HL-60 (cell line): ENCODE data around the gene CANT1.

Experiments used
- DNase-seq, 2 experiments: peaks; one replicate each; pipeline ENCODE4 v3.0.0-alpha.2; 2010 to 2020; ENCODE audit warnings: low read depth in 1 of 2, low spot score in 1 of 2
- H3K27ac ChIP-seq: fragments of 250-450 bp; sonication (Bioruptor Pico); replicated peaks from 2 replicates; pipeline ENCODE4 v1.5.1; 2020; ENCODE audit warnings: mild to moderate bottlenecking, moderate library complexity
- H3K27me3 ChIP-seq: fragments of 250-450 bp; sonication (Bioruptor Pico); 2 replicates; pipeline ENCODE4 v1.5.1; 2021; ENCODE audit warnings: mild to moderate bottlenecking, moderate library complexity; ENCODE audit not compliant: insufficient read depth, poor library complexity, severe bottlenecking
- H3K4me3 ChIP-seq: replicated peaks from 2 replicates; pipeline ENCODE4 v1.5.1; 2011; ENCODE audit warnings: mild to moderate bottlenecking, control low read depth, low read length; ENCODE audit not compliant: insufficient read depth
- GABPA ChIP-seq: IDR thresholded peaks from 2 replicates; pipeline ENCODE4 v1.6.1; 2012; ENCODE audit warnings: low read depth
- POLR2AphosphoS5 ChIP-seq: IDR thresholded peaks from 2 replicates; pipeline ENCODE4 v1.6.1; 2012; ENCODE audit warnings: low read depth
- SPI1 ChIP-seq: IDR thresholded peaks from 2 replicates; pipeline ENCODE4 v1.6.1; 2012; ENCODE audit warnings: low read depth, mild to moderate bottlenecking, borderline replicate concordance
- TF ChIP-seq, protein P1 (sequence below): IDR thresholded peaks from one replicate; pipeline ENCODE4 v1.5.1; 2011; ENCODE audit warnings: low read length, control low read depth, inconsistent platforms; ENCODE audit not compliant: insufficient read depth
- TF ChIP-seq, protein P2 (sequence below): IDR thresholded peaks from 2 replicates; pipeline ENCODE4 v1.6.1; 2012; ENCODE audit warnings: low read depth; ENCODE audit not compliant: insufficient replicate concordance

CANT1 gene

DNA sequence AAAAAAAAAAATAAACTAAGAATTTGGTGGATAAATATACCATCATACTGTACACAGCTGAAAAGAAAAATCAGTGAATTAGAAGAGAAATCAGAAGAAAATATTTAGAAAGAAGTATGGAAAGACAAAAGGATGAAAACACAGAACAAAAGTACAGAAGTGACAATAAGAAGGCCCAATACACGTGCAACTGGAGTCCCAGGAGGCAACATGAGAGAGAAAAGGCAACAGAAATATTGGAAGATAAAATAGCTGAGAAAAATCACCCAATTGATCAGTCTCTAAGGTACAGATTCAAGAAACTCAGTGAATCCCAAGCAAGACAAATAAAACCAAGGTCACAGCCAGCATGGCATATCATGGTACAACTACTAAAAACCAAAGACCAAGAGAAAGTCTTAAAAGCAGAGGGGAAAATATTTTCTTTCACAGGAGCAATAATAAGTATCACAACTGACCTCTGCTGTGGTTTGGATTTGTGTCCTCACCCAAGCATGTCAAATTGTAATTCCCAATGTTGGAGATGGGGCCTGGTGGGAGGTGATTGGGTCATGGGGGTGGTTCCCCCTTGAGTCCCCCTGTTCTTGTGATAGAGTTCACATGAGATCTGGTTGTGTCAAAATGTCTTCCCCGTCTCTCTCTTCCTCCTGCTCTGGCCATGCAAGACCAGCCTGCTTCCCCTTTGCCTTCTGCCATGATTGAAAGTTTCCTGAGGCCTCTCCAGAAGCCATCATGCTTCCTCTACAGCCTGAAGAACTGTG lies 44.8 kb upstream of the CANT1 start:
- TF ChIP-seq GABPA (no peak), SPI1 (no peak), POLR2AphosphoS5 (no peak)
- TF ChIP-seq, protein P1, sequence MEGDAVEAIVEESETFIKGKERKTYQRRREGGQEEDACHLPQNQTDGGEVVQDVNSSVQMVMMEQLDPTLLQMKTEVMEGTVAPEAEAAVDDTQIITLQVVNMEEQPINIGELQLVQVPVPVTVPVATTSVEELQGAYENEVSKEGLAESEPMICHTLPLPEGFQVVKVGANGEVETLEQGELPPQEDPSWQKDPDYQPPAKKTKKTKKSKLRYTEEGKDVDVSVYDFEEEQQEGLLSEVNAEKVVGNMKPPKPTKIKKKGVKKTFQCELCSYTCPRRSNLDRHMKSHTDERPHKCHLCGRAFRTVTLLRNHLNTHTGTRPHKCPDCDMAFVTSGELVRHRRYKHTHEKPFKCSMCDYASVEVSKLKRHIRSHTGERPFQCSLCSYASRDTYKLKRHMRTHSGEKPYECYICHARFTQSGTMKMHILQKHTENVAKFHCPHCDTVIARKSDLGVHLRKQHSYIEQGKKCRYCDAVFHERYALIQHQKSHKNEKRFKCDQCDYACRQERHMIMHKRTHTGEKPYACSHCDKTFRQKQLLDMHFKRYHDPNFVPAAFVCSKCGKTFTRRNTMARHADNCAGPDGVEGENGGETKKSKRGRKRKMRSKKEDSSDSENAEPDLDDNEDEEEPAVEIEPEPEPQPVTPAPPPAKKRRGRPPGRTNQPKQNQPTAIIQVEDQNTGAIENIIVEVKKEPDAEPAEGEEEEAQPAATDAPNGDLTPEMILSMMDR = no peak
- TF ChIP-seq, protein P2, sequence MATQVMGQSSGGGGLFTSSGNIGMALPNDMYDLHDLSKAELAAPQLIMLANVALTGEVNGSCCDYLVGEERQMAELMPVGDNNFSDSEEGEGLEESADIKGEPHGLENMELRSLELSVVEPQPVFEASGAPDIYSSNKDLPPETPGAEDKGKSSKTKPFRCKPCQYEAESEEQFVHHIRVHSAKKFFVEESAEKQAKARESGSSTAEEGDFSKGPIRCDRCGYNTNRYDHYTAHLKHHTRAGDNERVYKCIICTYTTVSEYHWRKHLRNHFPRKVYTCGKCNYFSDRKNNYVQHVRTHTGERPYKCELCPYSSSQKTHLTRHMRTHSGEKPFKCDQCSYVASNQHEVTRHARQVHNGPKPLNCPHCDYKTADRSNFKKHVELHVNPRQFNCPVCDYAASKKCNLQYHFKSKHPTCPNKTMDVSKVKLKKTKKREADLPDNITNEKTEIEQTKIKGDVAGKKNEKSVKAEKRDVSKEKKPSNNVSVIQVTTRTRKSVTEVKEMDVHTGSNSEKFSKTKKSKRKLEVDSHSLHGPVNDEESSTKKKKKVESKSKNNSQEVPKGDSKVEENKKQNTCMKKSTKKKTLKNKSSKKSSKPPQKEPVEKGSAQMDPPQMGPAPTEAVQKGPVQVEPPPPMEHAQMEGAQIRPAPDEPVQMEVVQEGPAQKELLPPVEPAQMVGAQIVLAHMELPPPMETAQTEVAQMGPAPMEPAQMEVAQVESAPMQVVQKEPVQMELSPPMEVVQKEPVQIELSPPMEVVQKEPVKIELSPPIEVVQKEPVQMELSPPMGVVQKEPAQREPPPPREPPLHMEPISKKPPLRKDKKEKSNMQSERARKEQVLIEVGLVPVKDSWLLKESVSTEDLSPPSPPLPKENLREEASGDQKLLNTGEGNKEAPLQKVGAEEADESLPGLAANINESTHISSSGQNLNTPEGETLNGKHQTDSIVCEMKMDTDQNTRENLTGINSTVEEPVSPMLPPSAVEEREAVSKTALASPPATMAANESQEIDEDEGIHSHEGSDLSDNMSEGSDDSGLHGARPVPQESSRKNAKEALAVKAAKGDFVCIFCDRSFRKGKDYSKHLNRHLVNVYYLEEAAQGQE = no peak
- no peak overlapping the region for H3K4me3 ChIP-seq
- H3K27ac ChIP-seq = no peak overlapping the region
- DNase-seq = peak in 1 of 2 experiments; percentile 17
- no peaks in the 10 kb centered on the region for H3K27me3 ChIP-seq

DNA sequence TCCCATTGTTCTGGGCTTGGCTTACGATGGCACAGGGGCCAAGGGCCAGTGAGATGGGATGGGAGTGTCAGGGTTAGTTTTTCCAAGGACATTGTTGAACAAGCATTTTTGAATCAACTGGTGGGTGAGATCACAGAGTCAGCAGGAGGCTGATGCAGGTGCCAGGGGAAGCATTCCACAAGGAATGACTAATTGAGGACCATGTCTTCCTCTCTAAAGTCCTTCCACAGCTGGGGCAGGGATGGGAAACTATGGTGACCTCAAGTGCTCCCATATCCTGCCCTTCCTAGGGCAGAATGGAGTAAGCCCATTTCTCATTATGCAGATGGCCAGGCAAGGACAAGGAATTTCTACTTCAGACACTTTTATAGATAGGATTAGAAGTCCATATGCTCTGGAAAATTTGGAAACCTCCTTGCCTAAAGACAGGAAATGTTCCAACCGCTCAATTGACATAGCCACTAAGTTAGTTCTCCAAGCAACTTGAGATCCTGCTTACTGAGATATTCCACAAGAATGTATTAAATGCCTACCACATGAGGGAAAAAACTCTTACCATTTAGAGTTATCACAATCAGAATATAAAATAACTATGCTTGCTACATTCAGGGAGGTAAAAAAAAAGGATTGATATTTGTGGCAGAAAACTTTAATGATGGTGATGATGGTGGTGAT lies 43.8 kb upstream of the CANT1 start:
- Histone ChIP-seq H3K27ac (no peak overlapping the region), H3K4me3 (no peak overlapping the region), H3K27me3 (no peaks in the 10 kb centered on the region)
- DNase-seq = no peak
- TF ChIP-seq GABPA (no peak), POLR2AphosphoS5 (no peak), SPI1 (no peak)
- TF ChIP-seq, protein P1 = no peak
- TF ChIP-seq, protein P2 = no peak

DNA sequence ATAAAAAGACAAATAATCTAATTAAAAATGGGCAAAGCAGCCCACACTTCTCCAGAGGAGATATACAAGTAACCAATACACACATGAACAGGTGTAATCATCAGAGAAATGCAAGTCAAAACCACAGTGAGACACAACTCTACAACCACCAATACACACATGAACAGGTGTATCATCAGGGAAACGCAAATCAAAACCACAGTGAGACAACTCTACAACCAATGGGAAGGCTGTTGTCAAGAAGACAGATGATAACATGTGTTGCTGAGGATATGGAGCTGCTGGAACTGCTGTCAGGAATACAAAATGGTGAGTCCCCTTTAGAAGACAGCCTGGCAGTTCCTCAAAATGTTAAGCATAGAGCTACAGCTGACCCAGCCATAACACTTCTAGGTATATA lies 42.6 kb upstream of the CANT1 start:
- no peaks in the 10 kb centered on the region for H3K27me3 ChIP-seq
- H3K27ac ChIP-seq = no peak overlapping the region
- no peak for DNase-seq
- TF ChIP-seq SPI1 (no peak), GABPA (no peak), POLR2AphosphoS5 (no peak)
- TF ChIP-seq, protein P2 = no peak
- TF ChIP-seq, protein P1 = no peak
- no peak overlapping the region for H3K4me3 ChIP-seq
